Ascending aorta (tissue), 2 donors: ENCODE results near the gene PCNX3. TPM values are rescaled to one million over a fixed set of nuclear protein-coding genes. Genes with fewer than 3 reads are reported as not detected.

Source experiments
- DNase-seq, 2 donors: peaks; one replicate each; pipeline ENCODE4 v3.0.0-alpha.2; 2019; ENCODE audit warnings: low spot score in 2 of 2
- H3K27ac ChIP-seq, 2 donors: fragments of 200-600 bp; sonication (generic); one replicate each; pipeline ENCODE4 v1.5.1; 2016 to 2017; ENCODE audit warnings: mild to moderate bottlenecking in 1 of 2
- H3K27me3 ChIP-seq: fragments of 200-600 bp; sonication (generic); one replicate; pipeline ENCODE4 v1.5.1; 2017
- H3K36me3 ChIP-seq, 2 donors: fragments of 200-600 bp; sonication (generic); one replicate each; pipeline ENCODE4 v1.5.1; 2016
- H3K4me1 ChIP-seq, 2 donors: fragments of 200-600 bp; sonication (generic); one replicate each; pipeline ENCODE4 v1.5.1; 2016 to 2017; ENCODE audit warnings: mild to moderate bottlenecking in 1 of 2
- H3K4me3 ChIP-seq, 2 donors: fragments of 200-600 bp; sonication (generic); one replicate each; pipeline ENCODE4 v1.5.1; 2016 to 2017; ENCODE audit warnings: mild to moderate bottlenecking in 1 of 2
- H3K9me3 ChIP-seq, 2 donors: fragments of 200-600 bp; sonication (generic); one replicate each; pipeline ENCODE4 v1.5.1; 2016
- CTCF ChIP-seq, 3 experiments: fragments of 200-600 bp in 2 of 3; fragments of 450-650 bp in 1 of 3; sonication (generic) in 2 of 3; IDR thresholded peaks; one replicate each; pipeline ENCODE4 v1.5.1; 2016 to 2019; ENCODE audit warnings: antibody characterized with exemption in 3 of 3, mild to moderate bottlenecking in 1 of 3, moderate library complexity in 1 of 3
- intact Hi-C: fragments of 100-400 bp; cut with DNase I; formaldehyde crosslinking; loops from one replicate; pipeline ENCODE4 v1.15.1; 2023
- total RNA-seq: library from RNA; depleted of rRNA; stranded (reverse); fragments of >200 nt; gene quantifications from one replicate; pipeline ENCODE4 v1.1.0, GENCODE V29; 2016

PCNX3 gene
- total RNA-seq, 1 donor from 2014 or later: 181 TPM

GRCh38 chr11:65640483-65641296 is 25.1 kb downstream of the PCNX3 start:
- peak overlapping the region in 1 of 2 donors; percentile 46 for H3K4me3 ChIP-seq

GRCh38 chr11:65641297-65642013 is 25.9 kb downstream of the PCNX3 start:
- Histone ChIP-seq H3K27ac (peak overlapping the region in 1 of 2 donors; percentile 68), H3K4me3 (peak overlapping the region in 1 of 2 donors; percentile 46), H3K9me3 (no peaks in the 10 kb centered on the region), H3K27me3 (no peaks in the 10 kb centered on the region), H3K4me1 (peaks cover 2 to 10% of the 10 kb centered on the region in 2 donors), H3K36me3 (peaks cover 3 to 28% of the 10 kb centered on the region in 2 donors)
- intact Hi-C loops: no loop called here
- no peak for DNase-seq
- no peak for TF ChIP-seq CTCF (IDR thresholded peaks at IDR 0.05)

More at GRCh38 chr11:65640483-65641296, 25.1 kb downstream of the PCNX3 start:
- Histone ChIP-seq H3K27me3 (no peaks in the 10 kb centered on the region), H3K4me1 (peaks cover 2 to 10% of the 10 kb centered on the region in 2 donors), H3K36me3 (peaks cover 11 to 28% of the 10 kb centered on the region in 2 donors), H3K27ac (peak overlapping the region; percentile 35 to 68), H3K9me3 (no peaks in the 10 kb centered on the region)
- peak in 1 of 2 donors; percentile 80 for DNase-seq
- no peak for TF ChIP-seq CTCF (IDR thresholded peaks at IDR 0.05)
- intact Hi-C loops: no loop called here

- intact Hi-C loops: no loop called here
- H3K27me3 ChIP-seq: no peaks in the 10 kb centered on the region
- peaks cover 2 to 8% of the 10 kb centered on the region in 2 donors for H3K4me1 ChIP-seq
- DNase-seq: no peak
- no peak for TF ChIP-seq CTCF (IDR thresholded peaks at IDR 0.05)
- peaks cover 0 to 23% of the 10 kb centered on the region in 2 donors for H3K36me3 ChIP-seq
- peak overlapping the region in 1 of 2 donors; percentile 12 for H3K27ac ChIP-seq
- no peaks in the 10 kb centered on the region for H3K9me3 ChIP-seq
- H3K4me3 ChIP-seq: no peak overlapping the region
Measured at GRCh38 chr11:65642014-65642671, 26.6 kb downstream of the PCNX3 start.

GRCh38 chr11:65643971-65644370 is 28.4 kb downstream of the PCNX3 start:
- H3K4me1 ChIP-seq: peaks cover 0 to 2% of the 10 kb centered on the region in 2 donors
- H3K27me3 ChIP-seq: no peaks in the 10 kb centered on the region
- H3K4me3 ChIP-seq: no peak overlapping the region
- intact Hi-C loops: no loop called here
- H3K27ac ChIP-seq: no peak overlapping the region
- DNase-seq: no peak
- TF ChIP-seq CTCF (IDR thresholded peaks at IDR 0.05): no peak
- no peaks in the 10 kb centered on the region for H3K9me3 ChIP-seq
- H3K36me3 ChIP-seq: peaks cover under 1 to 24% of the 10 kb centered on the region in 2 donors

GRCh38 chr11:65644837-65645236 is 29.3 kb downstream of the PCNX3 start:
- TF ChIP-seq CTCF (IDR thresholded peaks at IDR 0.05): no peak
- H3K4me3 ChIP-seq: no peak overlapping the region
- H3K4me1 ChIP-seq: no peaks in the 10 kb centered on the region
- H3K9me3 ChIP-seq: no peaks in the 10 kb centered on the region
- H3K27me3 ChIP-seq: no peaks in the 10 kb centered on the region
- no peak for DNase-seq
- intact Hi-C loops: no loop called here
- H3K27ac ChIP-seq: no peak overlapping the region
- peaks cover 8 to 33% of the 10 kb centered on the region in 2 donors for H3K36me3 ChIP-seq
